Fibroblast of skin of left quadriceps (primary cell): ENCODE data around the gene TMBIM1.

ENCODE experiments used
- DNase-seq, 2 experiments: peaks; one replicate each; pipeline ENCODE4 v3.0.0-alpha.2; 2013; ENCODE audit warnings: low read depth in 2 of 2

Gene TMBIM1

GRCh38 chr2:218292048-218293014 lies at the start of gene TMBIM1:
Gene TMBIM1, minus strand, starts transcription at chr2:218292503. Its CDS starts 10,362 bp downstream, at chr2:218282141.
- peak; percentile 45 to 46 for DNase-seq

- DNase-seq = no peak
Observed at GRCh38 chr2:218341381-218341780, 49.1 kb upstream of the TMBIM1 start.

- DNase-seq = no peak
Observed at GRCh38 chr2:218340656-218341055, 48.4 kb upstream of the TMBIM1 start.

GRCh38 chr2:218334531-218334930 lies 42.2 kb upstream of the TMBIM1 start:
- DNase-seq = no peak

- no peak for DNase-seq
Observed at GRCh38 chr2:218332920-218333645, 40.8 kb upstream of the TMBIM1 start.

GRCh38 chr2:218332288-218332687 lies 40.0 kb upstream of the TMBIM1 start:
- DNase-seq = no peak

GRCh38 chr2:218331745-218332144 lies 39.4 kb upstream of the TMBIM1 start:
- DNase-seq = no peak

- DNase-seq = no peak
Observed at GRCh38 chr2:218329826-218330593, 37.7 kb upstream of the TMBIM1 start.

- DNase-seq = no peak
Observed at GRCh38 chr2:218329027-218329825, 36.9 kb upstream of the TMBIM1 start.

- no peak for DNase-seq
Observed at GRCh38 chr2:218328294-218328693, 36.0 kb upstream of the TMBIM1 start.

- no peak for DNase-seq
Observed at GRCh38 chr2:218327451-218328210, 35.3 kb upstream of the TMBIM1 start.

- DNase-seq = no peak
Observed at GRCh38 chr2:218326315-218326714, 34.0 kb upstream of the TMBIM1 start.

- DNase-seq = no peak
Observed at GRCh38 chr2:218325566-218326160, 33.4 kb upstream of the TMBIM1 start.

GRCh38 chr2:218323526-218324472 lies 31.5 kb upstream of the TMBIM1 start:
- DNase-seq = peak; percentile 54 to 56

- peak; percentile 48 to 49 for DNase-seq
Observed at GRCh38 chr2:218322768-218323525, 30.6 kb upstream of the TMBIM1 start.

- DNase-seq = no peak
Observed at GRCh38 chr2:218320704-218321336, 28.5 kb upstream of the TMBIM1 start.

GRCh38 chr2:218319813-218320365 lies 27.6 kb upstream of the TMBIM1 start:
- DNase-seq = no peak
